Smooth muscle cell (in vitro differentiated cells): ENCODE data around the gene UGP2. TPM values are rescaled to one million over a fixed set of nuclear protein-coding genes. Genes with fewer than 3 reads are reported as not detected.
A peak's percentile ranks its signal among the peaks of the same experiment; 100 is the strongest.
"Not testable (repeated sequence)": the region's sequence is repeated elsewhere in the genome, so short reads cannot be mapped to it uniquely, and the experiment has no call there.

Source experiments
- DNase-seq: peaks from one replicate; lab custom pipeline; 2025; ENCODE audit not compliant: unreplicated experiment; lab: John Stamatoyannopoulos, UW
- H2AFZ ChIP-seq: fragments of 200-600 bp; sonication (generic); 2 replicates; pipeline ENCODE4 v1.6.0; 2016; ENCODE audit warnings: antibody characterized with exemption, low read depth, mild to moderate bottlenecking
- H3F3A ChIP-seq: fragments of 200-600 bp; sonication (generic); 2 replicates; pipeline ENCODE4 v1.6.0; 2017; ENCODE audit warnings: antibody characterized with exemption, low read depth
- H3K27ac ChIP-seq: fragments of 200-600 bp; sonication (generic); 2 replicates; pipeline ENCODE4 v1.5.1; 2016; ENCODE audit warnings: low read depth, mild to moderate bottlenecking
- H3K27me3 ChIP-seq: fragments of 200-600 bp; sonication (generic); 2 replicates; pipeline ENCODE4 v1.6.1; 2016; ENCODE audit warnings: low read depth, mild to moderate bottlenecking
- H3K36me3 ChIP-seq: fragments of 200-600 bp; sonication (generic); 2 replicates; pipeline ENCODE4 v1.5.1; 2016; ENCODE audit warnings: low read depth
- H3K4me1 ChIP-seq: fragments of 200-600 bp; sonication (generic); 2 replicates; pipeline ENCODE4 v1.5.1; 2016; ENCODE audit warnings: low read depth
- H3K4me2 ChIP-seq: fragments of 200-600 bp; sonication (generic); 2 replicates; pipeline ENCODE4 v1.6.0; 2016; ENCODE audit warnings: mild to moderate bottlenecking
- H3K4me3 ChIP-seq: fragments of 200-600 bp; sonication (generic); 2 replicates; pipeline ENCODE4 v1.5.1; 2016; ENCODE audit warnings: mild to moderate bottlenecking
- H3K79me2 ChIP-seq: fragments of 200-600 bp; sonication (generic); 2 replicates; pipeline ENCODE4 v1.6.0; 2016; ENCODE audit warnings: low read depth, mild to moderate bottlenecking
- H3K9ac ChIP-seq: fragments of 200-600 bp; sonication (generic); 2 replicates; pipeline ENCODE4 v1.6.0; 2016; ENCODE audit warnings: low read depth
- H3K9me3 ChIP-seq: fragments of 200-600 bp; sonication (generic); replicated peaks from 2 replicates; pipeline ENCODE4 v1.5.1; 2016; ENCODE audit warnings: low read depth
- H4K20me1 ChIP-seq: fragments of 200-600 bp; sonication (generic); 2 replicates; pipeline ENCODE4 v1.6.0; 2016; ENCODE audit warnings: low read depth
- WGBS: methylation state at CpG from one replicate; pipeline ENCODE4 v1.1.7; 2016; ENCODE audit warnings: low lambda C conversion rate; 5-methylcytosine and 5-hydroxymethylcytosine counted together
- polyA plus RNA-seq: library from polyadenylated mRNA; unstranded; fragments of >200 nt; fragmentation: Nextera tagmentation; extraction: Ambion mirVana; gene quantifications from 2 replicates; pipeline ENCODE4 v1.2.1, GENCODE V29; 2016
- total RNA-seq: library from RNA; depleted of rRNA; stranded (reverse); fragments of >200 nt; gene quantifications from 2 replicates; pipeline ENCODE4 v1.2.3, GENCODE V29; 2014
- TF ChIP-seq, protein P1 (sequence below): fragments of 200-600 bp; sonication (generic); IDR thresholded peaks from 2 replicates; pipeline ENCODE4 v1.5.1; 2017; ENCODE audit warnings: borderline replicate concordance, mild to moderate bottlenecking, antibody characterized with exemption; ENCODE audit not compliant: insufficient read depth, poor library complexity, severe bottlenecking

Gene UGP2
- total and polyA plus RNA-seq, 2 experiments from 2014 or later: 171 to 238 TPM

- H3K9ac ChIP-seq: no peak overlapping the region
- H3K27ac ChIP-seq: no peak overlapping the region
- no peaks in the 10 kb centered on the region for H4K20me1 ChIP-seq
- H3K27me3 ChIP-seq: no peaks in the 10 kb centered on the region
- no peak overlapping the region for H2AFZ ChIP-seq
- 88% methylated on average over 3 of the region's 3 CpGs for WGBS
- TF ChIP-seq, protein P1, sequence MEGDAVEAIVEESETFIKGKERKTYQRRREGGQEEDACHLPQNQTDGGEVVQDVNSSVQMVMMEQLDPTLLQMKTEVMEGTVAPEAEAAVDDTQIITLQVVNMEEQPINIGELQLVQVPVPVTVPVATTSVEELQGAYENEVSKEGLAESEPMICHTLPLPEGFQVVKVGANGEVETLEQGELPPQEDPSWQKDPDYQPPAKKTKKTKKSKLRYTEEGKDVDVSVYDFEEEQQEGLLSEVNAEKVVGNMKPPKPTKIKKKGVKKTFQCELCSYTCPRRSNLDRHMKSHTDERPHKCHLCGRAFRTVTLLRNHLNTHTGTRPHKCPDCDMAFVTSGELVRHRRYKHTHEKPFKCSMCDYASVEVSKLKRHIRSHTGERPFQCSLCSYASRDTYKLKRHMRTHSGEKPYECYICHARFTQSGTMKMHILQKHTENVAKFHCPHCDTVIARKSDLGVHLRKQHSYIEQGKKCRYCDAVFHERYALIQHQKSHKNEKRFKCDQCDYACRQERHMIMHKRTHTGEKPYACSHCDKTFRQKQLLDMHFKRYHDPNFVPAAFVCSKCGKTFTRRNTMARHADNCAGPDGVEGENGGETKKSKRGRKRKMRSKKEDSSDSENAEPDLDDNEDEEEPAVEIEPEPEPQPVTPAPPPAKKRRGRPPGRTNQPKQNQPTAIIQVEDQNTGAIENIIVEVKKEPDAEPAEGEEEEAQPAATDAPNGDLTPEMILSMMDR: no peak
- peaks cover 6% of the 10 kb centered on the region for H3K4me1 ChIP-seq
- H3K4me3 ChIP-seq: no peak overlapping the region
- no peaks in the 10 kb centered on the region for H3K36me3 ChIP-seq
- H3K4me2 ChIP-seq: no peak overlapping the region
- no peaks in the 10 kb centered on the region for H3K9me3 ChIP-seq
- H3F3A ChIP-seq: no peaks in the 10 kb centered on the region
- DNase-seq: no peak
- H3K79me2 ChIP-seq: no peaks in the 10 kb centered on the region
Observed at GRCh38 chr2:63811063-63811462, 30.6 kb upstream of the UGP2 start.

DNA sequence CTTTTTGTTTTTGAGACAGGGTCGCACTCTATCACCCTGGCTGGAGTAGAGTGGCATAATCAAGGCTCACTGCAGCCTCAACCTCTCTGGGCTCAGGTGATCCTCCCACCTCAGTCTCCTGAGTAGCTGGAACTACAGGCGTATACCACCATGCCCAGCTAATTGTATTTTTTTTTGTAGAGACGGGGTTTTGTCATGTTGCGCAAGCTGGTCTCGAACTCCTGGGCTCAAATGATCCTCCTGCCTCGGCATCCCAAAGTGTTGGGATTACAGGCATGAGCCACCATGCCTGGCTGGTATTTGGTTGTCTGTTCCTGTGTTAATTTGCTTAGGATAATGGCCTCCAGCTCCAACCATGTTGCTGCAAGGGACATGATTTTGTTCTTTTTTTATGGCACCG lies 29.8 kb upstream of the UGP2 start:
- peaks cover 12% of the 10 kb centered on the region for H3K4me1 ChIP-seq
- H3F3A ChIP-seq, H3K4me3 ChIP-seq, H3K9me3 ChIP-seq, H3K79me2 ChIP-seq, H2AFZ ChIP-seq, H4K20me1 ChIP-seq, H3K9ac ChIP-seq, H3K4me2 ChIP-seq, H3K27ac ChIP-seq, H3K36me3 ChIP-seq, H3K27me3 ChIP-seq, DNase-seq: not testable (repeated sequence)
- WGBS: 98% methylated on average over 7 of the region's 7 CpGs

DNA sequence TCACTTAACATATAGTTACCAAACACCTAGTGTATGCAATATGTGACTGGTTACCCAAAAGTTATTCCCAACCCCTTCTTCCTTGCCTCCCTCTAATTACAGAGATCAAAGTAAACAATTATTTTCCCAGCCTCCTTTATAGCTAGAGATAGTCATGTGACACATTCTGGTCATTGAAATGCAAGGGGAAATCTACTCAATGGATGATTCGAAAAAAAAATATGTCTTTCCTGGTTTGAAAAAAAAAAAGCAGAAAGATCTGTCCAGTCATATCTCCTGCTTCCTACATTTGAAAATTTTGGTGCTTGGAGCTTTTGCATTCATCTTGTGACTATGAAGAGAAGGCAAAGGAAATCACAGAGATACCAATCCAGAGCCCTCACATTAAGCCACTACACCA lies 27.6 kb upstream of the UGP2 start:
- H3K4me2 ChIP-seq: no peak overlapping the region
- H3K9me3 ChIP-seq: no peaks in the 10 kb centered on the region
- peaks cover 12% of the 10 kb centered on the region for H3K4me1 ChIP-seq
- DNase-seq: no peak
- WGBS: 83% methylated on average over 1 of the region's 1 CpG
- no peaks in the 10 kb centered on the region for H3K27me3 ChIP-seq
- H3F3A ChIP-seq: peaks cover 16% of the 10 kb centered on the region
- no peak overlapping the region for H3K4me3 ChIP-seq
- TF ChIP-seq, protein P1: no peak
- peak overlapping the region; percentile 15 for H2AFZ ChIP-seq
- H3K79me2 ChIP-seq: no peaks in the 10 kb centered on the region
- no peaks in the 10 kb centered on the region for H3K36me3 ChIP-seq
- no peaks in the 10 kb centered on the region for H4K20me1 ChIP-seq
- H3K9ac ChIP-seq: no peak overlapping the region
- H3K27ac ChIP-seq: no peak overlapping the region

- peaks cover 16% of the 10 kb centered on the region for H3F3A ChIP-seq
- no peaks in the 10 kb centered on the region for H3K36me3 ChIP-seq
- H2AFZ ChIP-seq: no peak overlapping the region
- no peak overlapping the region for H3K4me2 ChIP-seq
- H3K4me3 ChIP-seq: no peak overlapping the region
- no peaks in the 10 kb centered on the region for H3K79me2 ChIP-seq
- 51% methylated on average over 2 of the region's 2 CpGs for WGBS
- peaks cover 21% of the 10 kb centered on the region for H3K4me1 ChIP-seq
- H3K9ac ChIP-seq: no peak overlapping the region
- TF ChIP-seq, protein P1: no peak
- no peaks in the 10 kb centered on the region for H3K9me3 ChIP-seq
- no peaks in the 10 kb centered on the region for H4K20me1 ChIP-seq
- DNase-seq: no peak
- no peaks in the 10 kb centered on the region for H3K27me3 ChIP-seq
- H3K27ac ChIP-seq: peak overlapping the region; percentile 43
Observed at GRCh38 chr2:63817382-63817781, 24.3 kb upstream of the UGP2 start.
